Stomach (tissue), 4 donors: Measurements from ENCODE around the gene TMPRSS11B.

Source experiments
- EP300 ChIP-seq: sonication (generic); formaldehyde crosslinking; IDR thresholded peaks from one replicate; pipeline ENCODE4 v1.6.1; 2017; ENCODE audit warnings: antibody characterized with exemption
- POLR2A ChIP-seq, 4 donors: fragments of 450-650 bp; IDR thresholded peaks; one replicate each; pipeline ENCODE4 v1.6.1; 2016; ENCODE audit warnings: antibody characterized with exemption in 4 of 4, control low read depth in 2 of 4, mild to moderate bottlenecking in 1 of 4, moderate library complexity in 1 of 4
- POLR2AphosphoS5 ChIP-seq, 3 donors: sonication (generic); formaldehyde crosslinking; IDR thresholded peaks; one replicate each; pipeline ENCODE4 v1.6.1; 2016; ENCODE audit warnings: antibody characterized with exemption in 3 of 3
- TF ChIP-seq, protein P1 (sequence below), 7 experiments: fragments of 450-650 bp in 4 of 7; fragments of 200-600 bp in 3 of 7; sonication (generic) in 3 of 7; IDR thresholded peaks; one replicate each; pipeline ENCODE4 v1.5.1; 2016 to 2019; ENCODE audit warnings: antibody characterized with exemption in 7 of 7, control low read depth in 2 of 7, mild to moderate bottlenecking in 1 of 7

DNA sequence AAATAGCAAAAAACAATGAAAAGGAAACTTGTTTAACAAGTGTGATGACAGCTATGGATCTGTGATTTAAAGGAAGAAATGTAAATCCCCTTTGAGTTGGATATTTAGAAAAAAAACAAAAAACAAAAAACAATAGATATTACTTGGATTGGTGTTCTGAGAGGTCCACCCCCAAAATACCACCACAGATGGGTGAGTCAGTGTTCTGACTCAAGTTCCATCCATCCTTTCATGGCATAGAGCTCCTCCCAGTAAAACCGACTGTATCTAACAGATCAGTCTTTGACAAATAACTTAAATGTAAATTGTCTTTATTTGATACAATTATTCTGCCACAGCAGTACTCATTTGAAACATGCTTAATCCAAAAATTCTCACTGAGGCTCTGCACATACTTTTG, 27.4 kb downstream of the TMPRSS11B start:
- TF ChIP-seq, protein P1, sequence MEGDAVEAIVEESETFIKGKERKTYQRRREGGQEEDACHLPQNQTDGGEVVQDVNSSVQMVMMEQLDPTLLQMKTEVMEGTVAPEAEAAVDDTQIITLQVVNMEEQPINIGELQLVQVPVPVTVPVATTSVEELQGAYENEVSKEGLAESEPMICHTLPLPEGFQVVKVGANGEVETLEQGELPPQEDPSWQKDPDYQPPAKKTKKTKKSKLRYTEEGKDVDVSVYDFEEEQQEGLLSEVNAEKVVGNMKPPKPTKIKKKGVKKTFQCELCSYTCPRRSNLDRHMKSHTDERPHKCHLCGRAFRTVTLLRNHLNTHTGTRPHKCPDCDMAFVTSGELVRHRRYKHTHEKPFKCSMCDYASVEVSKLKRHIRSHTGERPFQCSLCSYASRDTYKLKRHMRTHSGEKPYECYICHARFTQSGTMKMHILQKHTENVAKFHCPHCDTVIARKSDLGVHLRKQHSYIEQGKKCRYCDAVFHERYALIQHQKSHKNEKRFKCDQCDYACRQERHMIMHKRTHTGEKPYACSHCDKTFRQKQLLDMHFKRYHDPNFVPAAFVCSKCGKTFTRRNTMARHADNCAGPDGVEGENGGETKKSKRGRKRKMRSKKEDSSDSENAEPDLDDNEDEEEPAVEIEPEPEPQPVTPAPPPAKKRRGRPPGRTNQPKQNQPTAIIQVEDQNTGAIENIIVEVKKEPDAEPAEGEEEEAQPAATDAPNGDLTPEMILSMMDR (IDR thresholded peaks at IDR 0.05): no peak
- TF ChIP-seq POLR2A (IDR thresholded peaks at IDR 0.05) (no peak), POLR2AphosphoS5 (IDR thresholded peaks at IDR 0.05) (no peak), EP300 (no peak)
